Breast epithelium (tissue), 4 donors: ENCODE measurements around the gene NEU4. TPM values are rescaled to one million over a fixed set of nuclear protein-coding genes. Genes with fewer than 3 reads are reported as not detected.
"Not testable (repeated sequence)": the region's sequence is repeated elsewhere in the genome, so short reads cannot be mapped to it uniquely, and the experiment has no call there.

ENCODE experiments used
- DNase-seq, 2 donors: peaks; one replicate each; pipeline ENCODE4 v3.0.0-alpha.2; 2019; ENCODE audit warnings: low spot score in 2 of 2
- H3K27ac ChIP-seq, 2 donors: fragments of 200-600 bp; sonication (generic) in 1 of 2; one replicate each; pipeline ENCODE4 v1.5.1; 2016 to 2019; ENCODE audit warnings: mild to moderate bottlenecking in 1 of 2
- H3K27me3 ChIP-seq, 2 donors: fragments of 200-600 bp; sonication (generic) in 1 of 2; one replicate each; pipeline versions ENCODE4 v1.5.1 to v1.6.0; 2017 to 2019; ENCODE audit warnings: control low read depth in 1 of 2, mild to moderate bottlenecking in 1 of 2
- H3K36me3 ChIP-seq: fragments of 200-600 bp; one replicate; pipeline ENCODE4 v1.5.1; 2019
- H3K4me1 ChIP-seq, 2 donors: fragments of 200-600 bp; sonication (generic); one replicate each; pipeline ENCODE4 v1.5.1; 2016 to 2019; ENCODE audit warnings: control low read depth in 1 of 2
- H3K4me3 ChIP-seq, 3 donors: fragments of 200-600 bp; sonication (generic); 1 replicate in 2 of 3; 2 replicates in 1 of 3; pipeline ENCODE4 v1.5.1; 2016 to 2019; ENCODE audit warnings: mild to moderate bottlenecking in 3 of 3, moderate library complexity in 2 of 3
- H3K9me3 ChIP-seq, 2 donors: fragments of 200-600 bp; sonication (generic) in 1 of 2; one replicate each; pipeline ENCODE4 v1.5.1; 2016 to 2019; ENCODE audit warnings: control low read depth in 1 of 2
- CTCF ChIP-seq, 3 donors: fragments of 450-650 bp; IDR thresholded peaks; one replicate each; pipeline ENCODE4 v1.5.1; 2016 to 2017; ENCODE audit warnings: antibody characterized with exemption in 3 of 3, mild to moderate bottlenecking in 3 of 3, moderate library complexity in 3 of 3
- POLR2A ChIP-seq: fragments of 450-650 bp; IDR thresholded peaks from one replicate; pipeline ENCODE4 v1.6.1; 2016; ENCODE audit warnings: antibody characterized with exemption, mild to moderate bottlenecking, moderate library complexity
- POLR2AphosphoS5 ChIP-seq, 3 donors: sonication (generic); formaldehyde crosslinking; IDR thresholded peaks; one replicate each; pipeline ENCODE4 v1.6.1; 2017; ENCODE audit warnings: antibody characterized with exemption in 3 of 3
- intact Hi-C: fragments of 100-400 bp; cut with DNase I; formaldehyde crosslinking; loops from one replicate; pipeline ENCODE4 v1.15.1; 2023; ENCODE audit warnings: low total_unique reads
- total RNA-seq, 3 donors: library from RNA; depleted of rRNA; stranded (reverse); fragments of >200 nt; gene quantifications; one replicate each; pipeline ENCODE4 v1.1.0, GENCODE V29; 2016

NEU4 gene
- total RNA-seq, 3 donors from 2014 or later: 0.33 to 3.0 (median 0.44) TPM

- Histone ChIP-seq H3K9me3 (no peaks in the 10 kb centered on the region), H3K4me1 (no peaks in the 10 kb centered on the region), H3K27me3 (peaks cover 0 to 23% of the 10 kb centered on the region in 2 donors), H3K27ac (no peak overlapping the region), H3K4me3 (peak overlapping the region; percentile 40 to 69 (median 42)), H3K36me3 (no peaks in the 10 kb centered on the region)
- DNase-seq: no peak
- intact Hi-C loops: no loop called here
- no peak for TF ChIP-seq POLR2AphosphoS5 (IDR thresholded peaks at IDR 0.05)
- no peak for TF ChIP-seq POLR2A
- no peak for TF ChIP-seq CTCF (IDR thresholded peaks at IDR 0.05)
Measured at GRCh38 chr2:241802421-241803318, 6.3 kb upstream of the NEU4 start.

GRCh38 chr2:241803387-241804325 lies 5.3 kb upstream of the NEU4 start:
- H3K36me3 ChIP-seq: no peaks in the 10 kb centered on the region
- TF ChIP-seq POLR2A (no peak), POLR2AphosphoS5 (IDR thresholded peaks at IDR 0.05) (no peak), CTCF (IDR thresholded peaks at IDR 0.05) (no peak)
- peak overlapping the region; percentile 40 to 69 (median 42) for H3K4me3 ChIP-seq
- peaks cover 0 to 23% of the 10 kb centered on the region in 2 donors for H3K27me3 ChIP-seq
- H3K27ac ChIP-seq: no peak overlapping the region
- no peaks in the 10 kb centered on the region for H3K9me3 ChIP-seq
- intact Hi-C loops: no loop called here
- no peaks in the 10 kb centered on the region for H3K4me1 ChIP-seq
- DNase-seq: no peak

- no peak for DNase-seq
- no peaks in the 10 kb centered on the region for H3K4me1 ChIP-seq
- H3K36me3 ChIP-seq: no peaks in the 10 kb centered on the region
- TF ChIP-seq POLR2A (no peak), POLR2AphosphoS5 (IDR thresholded peaks at IDR 0.05) (no peak), CTCF (IDR thresholded peaks at IDR 0.05) (no peak)
- H3K4me3 ChIP-seq: peak overlapping the region; percentile 40 to 69 (median 42)
- H3K27me3 ChIP-seq: peaks cover 0 to 23% of the 10 kb centered on the region in 2 donors
- intact Hi-C loops: no loop called here
- no peaks in the 10 kb centered on the region for H3K9me3 ChIP-seq
- no peak overlapping the region for H3K27ac ChIP-seq
Measured at GRCh38 chr2:241804326-241805229, 4.4 kb upstream of the NEU4 start.

GRCh38 chr2:241806217-241806616 lies 2.8 kb upstream of the NEU4 start:
- intact Hi-C loops, H3K4me1 ChIP-seq, H3K27ac ChIP-seq, H3K36me3 ChIP-seq, DNase-seq, H3K9me3 ChIP-seq, H3K4me3 ChIP-seq: not testable (repeated sequence)
- H3K27me3 ChIP-seq: peaks cover 0 to 23% of the 10 kb centered on the region in 2 donors
